Heart right ventricle (tissue), 16 donors: ENCODE data around the gene KLF13. TPM values are rescaled to one million over a fixed set of nuclear protein-coding genes. Genes with fewer than 3 reads are reported as not detected.

Source experiments
- ATAC-seq, 8 donors: fragments of 200-7000 bp; cut with Tn5 transposase; one replicate each; pipeline ENCODE4 v1.9.1; 2020; ENCODE audit warnings: mild to moderate bottlenecking in 8 of 8, moderate library complexity in 8 of 8, moderate number of reproducible peaks in 1 of 8
- DNase-seq, 2 donors: peaks; one replicate each; pipeline ENCODE4 v3.0.0-alpha.2; 2020
- H3K27ac ChIP-seq, 10 donors: fragments of 200-600 bp; sonication (generic) in 2 of 10; one replicate each; pipeline versions ENCODE4 v1.5.0 to v1.8.0; 2020 to 2022; ENCODE audit warnings: mild to moderate bottlenecking in 3 of 10
- H3K27me3 ChIP-seq, 7 donors: fragments of 200-600 bp; one replicate each; pipeline ENCODE4 v1.8.0; 2021 to 2022; ENCODE audit warnings: mild to moderate bottlenecking in 2 of 7
- H3K36me3 ChIP-seq, 9 donors: fragments of 200-600 bp; sonication (generic) in 1 of 9; one replicate each; pipeline versions ENCODE4 v1.5.0 to v1.8.0; 2020 to 2022; ENCODE audit warnings: mild to moderate bottlenecking in 2 of 9
- H3K4me1 ChIP-seq, 9 donors: fragments of 200-600 bp; sonication (generic) in 1 of 9; one replicate each; pipeline versions ENCODE4 v1.5.0 to v1.8.0; 2020 to 2022; ENCODE audit warnings: mild to moderate bottlenecking in 4 of 9
- H3K4me3 ChIP-seq, 10 donors: fragments of 200-600 bp; sonication (generic) in 2 of 10; one replicate each; pipeline versions ENCODE4 v1.5.0 to v1.8.0; 2020 to 2022; ENCODE audit warnings: mild to moderate bottlenecking in 7 of 10, moderate library complexity in 2 of 10
- H3K9me3 ChIP-seq, 11 donors: fragments of 200-600 bp in 10 of 11; sonication (generic) in 2 of 11; one replicate each; pipeline versions ENCODE4 v1.5.0 to v1.8.0; 2013 to 2022; ENCODE audit warnings: mild to moderate bottlenecking in 2 of 11, control low read depth in 1 of 11, moderate library complexity in 1 of 11
- CTCF ChIP-seq, 9 donors: fragments of 200-600 bp; sonication (generic) in 2 of 9; IDR thresholded peaks; one replicate each; pipeline versions ENCODE4 v1.5.0 to v1.8.0; 2021 to 2022; ENCODE audit warnings: antibody characterized with exemption in 9 of 9, mild to moderate bottlenecking in 5 of 9, moderate library complexity in 1 of 9
- WGBS, 2 donors: extraction: QIAGEN DNeasy Blood & Tissue Kit; methylation state at CpG; one replicate each; pipeline ENCODE4 v1.1.7; 2013; ENCODE audit warnings: inconsistent platforms in 1 of 2; 5-methylcytosine and 5-hydroxymethylcytosine counted together
- intact Hi-C, 10 donors: fragments of 100-400 bp; cut with DNase I; formaldehyde crosslinking; loops; one replicate each; pipeline versions ENCODE4 v1.11.1 to v1.14.2; 2022
- polyA plus RNA-seq, 2 donors: library from polyadenylated mRNA; stranded (reverse); fragments of 200-250 nt; gene quantifications; one replicate each; pipeline ENCODE4 v1.2.3, GENCODE V29; 2013
- total RNA-seq, 10 donors: library from RNA; stranded (reverse); fragmentation: NEBNext Ultra II Directional in 3 of 10; extraction: Animal tissue kit (Norgen Biotek cat#: 25700) in 3 of 10; gene quantifications; one replicate each; pipeline versions ENCODE4 v1.2.1 to v1.2.4, GENCODE V29; 2021 to 2023
- donor health status: Arrhythmogenic right ventricular cardiomyopathy.
- donor health status: ischemic (EF 13 %, LVEDD 7.1; RV severe dilation, severe dysfunction).
- donor health status: healthy with polysubstance abuse.
- donor health status: DM: no; HTN: yes; CAD: no.
- donor health status: DM: no; HTN: no; CAD: no.
- donor health status: ischemic (EF 25% LVEDD 6.9; RV normal size, moderate dysfunction).
- donor health status: ischemic (EF 25% LVEDD 5.7; RV mildly dilated, moderate dysfunction).
- donor health status: healthy.
- donor health status: DM: yes; HTN: yes; CAD: no.
- donor health status: Ischemic cardiomyopathy.
- donor health status: ischemic (EF 35%, LVEDD 5.7; RV mildly dilated, moderate dysfunction).
- donor health status: nonischemic (EF 11% LVEDD 7.7; RV severe dilation, severe dysfunction).
- donor health status: DM: yes; HTN: yes; CAD: no.
- donor health status: PGD.
- donor health status: ischemic (EF 29% LVEDD 5.4; RV normal size, mild dysfunction).
- donor health status: nonischemic (EF 23%, LVEDD 6.1; RV moderate dilation, normal function).

Gene KLF13
- total and polyA plus RNA-seq, 12 donors: 28.4 to 101 (median 45.0) TPM

DNA sequence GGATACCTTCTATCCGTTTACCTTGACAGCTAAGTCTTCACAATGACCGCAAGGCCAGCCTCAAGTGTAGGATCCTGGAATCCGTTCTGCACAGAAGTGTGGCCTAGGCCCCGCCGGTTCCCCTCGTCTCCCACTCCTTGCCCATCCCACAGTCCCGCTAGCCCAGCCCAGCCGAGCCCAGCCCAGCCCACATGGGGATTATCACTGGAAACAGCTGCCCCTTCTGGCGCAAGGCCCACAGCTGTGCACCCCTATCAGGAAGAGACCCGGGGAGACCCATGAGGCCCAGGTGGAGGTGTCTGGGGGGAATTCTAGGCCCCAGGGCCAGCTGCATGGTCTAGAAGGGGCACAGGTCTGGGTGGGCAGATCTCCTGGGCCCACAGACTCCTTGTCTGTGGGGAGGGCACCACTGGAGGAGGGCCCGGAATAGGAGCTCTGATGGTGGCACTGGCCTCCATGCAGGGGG lies 27.9 kb upstream of the KLF13 start:
- intact Hi-C loops: no loop called here
- no peak for TF ChIP-seq CTCF (IDR thresholded peaks at IDR 0.05)
- 89 to 92% methylated on average over 11 of the region's 11 CpGs for WGBS, 2 donors
- Histone ChIP-seq H3K4me3 (no peak overlapping the region), H3K36me3 (no peaks in the 10 kb centered on the region), H3K4me1 (peaks cover 0 to 51% (median 42%) of the 10 kb centered on the region in 9 donors), H3K27ac (no peak overlapping the region), H3K27me3 (no peaks in the 10 kb centered on the region), H3K9me3 (no peaks in the 10 kb centered on the region)
- ATAC-seq: no peak
- DNase-seq: peak in 1 of 2 donors; percentile 3

DNA sequence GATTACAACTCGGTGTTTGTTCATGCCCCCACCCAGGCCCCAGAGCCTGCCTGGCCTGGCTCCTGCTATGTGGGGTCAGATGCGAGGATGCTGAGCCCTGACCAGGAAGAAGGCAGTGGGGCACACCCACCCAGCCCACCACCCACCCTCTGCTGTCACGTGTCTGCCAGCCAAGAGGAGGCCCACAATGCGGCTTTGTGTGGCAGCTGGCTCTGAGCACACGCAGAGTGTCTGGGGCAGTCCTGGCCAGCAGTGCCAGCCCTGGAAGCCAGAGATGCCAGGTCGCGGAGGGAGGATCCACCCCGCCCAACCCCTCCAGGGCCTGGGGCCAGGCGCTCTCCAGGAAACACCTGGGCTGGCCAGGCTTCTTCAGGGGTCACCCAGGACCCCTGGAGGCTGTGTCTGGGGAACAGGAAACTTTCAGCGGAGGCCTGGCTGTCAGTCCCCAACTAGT lies 26.4 kb upstream of the KLF13 start:
- DNase-seq: peak in 1 of 2 donors; percentile 8
- Histone ChIP-seq H3K9me3 (no peaks in the 10 kb centered on the region), H3K27ac (peak overlapping the region in 2 of 10 donors; percentile 8 to 9), H3K4me3 (no peak overlapping the region), H3K27me3 (no peaks in the 10 kb centered on the region), H3K36me3 (no peaks in the 10 kb centered on the region), H3K4me1 (peaks cover 0 to 64% (median 49%) of the 10 kb centered on the region in 9 donors)
- intact Hi-C loops: loop anchor here in 5 of 10 donors (5.0 to 10.0 kb wide), 4 partner anchors 58 to 83 kb away; no protein-coding TSS in a partner anchor
- 53 to 59% methylated on average over 10 of the region's 10 CpGs for WGBS, 2 donors
- peak in 7 of 8 donors; percentile 34 to 72 (median 54) for ATAC-seq
- no peak for TF ChIP-seq CTCF (IDR thresholded peaks at IDR 0.05)

DNA sequence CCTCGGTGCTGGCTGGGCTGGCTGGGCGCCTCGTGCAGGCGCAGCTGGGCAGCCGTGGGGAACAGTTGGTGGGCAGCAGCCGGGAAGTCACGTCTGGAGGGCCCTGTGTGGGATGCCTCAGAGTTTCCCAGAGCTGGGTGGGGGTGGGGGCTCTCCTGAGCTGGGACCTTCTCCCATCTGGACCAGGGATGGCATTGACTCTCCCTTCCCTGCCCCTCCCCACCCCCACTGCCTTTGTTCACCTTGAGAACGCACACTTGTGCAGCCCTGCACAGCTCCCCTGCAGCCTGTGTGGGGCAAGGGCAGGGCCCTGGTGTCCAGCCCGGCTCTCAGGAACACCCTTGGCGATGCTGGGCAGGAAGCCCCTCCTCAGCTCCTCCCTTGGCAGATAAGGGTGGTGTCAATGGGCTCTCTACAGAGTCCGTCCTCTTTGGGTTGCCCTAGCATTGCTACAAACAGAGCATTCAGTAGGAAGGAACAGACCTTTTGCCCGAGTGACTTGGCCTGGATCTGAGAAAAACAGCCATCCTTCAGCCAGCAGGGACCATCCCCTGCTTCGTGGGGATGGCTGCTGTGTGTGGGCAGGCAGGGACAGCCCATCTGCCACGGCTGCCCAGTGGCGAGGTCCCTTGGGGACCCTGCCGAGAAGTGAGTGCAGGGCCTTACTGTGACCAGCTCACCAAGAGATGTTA lies 25.5 kb upstream of the KLF13 start:
- H3K4me1 ChIP-seq: peaks cover 0 to 72% (median 58%) of the 10 kb centered on the region in 9 donors
- H3K4me3 ChIP-seq: no peak overlapping the region
- peak overlapping the region in 2 of 10 donors; percentile 13 to 36 for H3K27ac ChIP-seq
- TF ChIP-seq CTCF (IDR thresholded peaks at IDR 0.05): no peak
- H3K9me3 ChIP-seq: no peaks in the 10 kb centered on the region
- DNase-seq: peak in 1 of 2 donors; percentile 5
- 61 to 68% methylated on average over 16 of the region's 16 CpGs for WGBS, 2 donors
- intact Hi-C loops: loop anchor here in 5 of 10 donors (5.0 to 10.0 kb wide), 4 partner anchors 59 to 84 kb away; no protein-coding TSS in a partner anchor
- H3K27me3 ChIP-seq: no peaks in the 10 kb centered on the region
- no peaks in the 10 kb centered on the region for H3K36me3 ChIP-seq
- ATAC-seq: peak in 3 of 8 donors; percentile 7 to 18 (median 18)

GRCh38 chr15:31301673-31301990 lies 25.0 kb upstream of the KLF13 start:
- H3K4me3 ChIP-seq: no peak overlapping the region
- WGBS, 2 donors: 43 to 54% methylated on average over 4 of the region's 4 CpGs
- H3K4me1 ChIP-seq: peaks cover 0 to 72% (median 63%) of the 10 kb centered on the region in 9 donors
- no peaks in the 10 kb centered on the region for H3K36me3 ChIP-seq
- H3K27me3 ChIP-seq: no peaks in the 10 kb centered on the region
- ATAC-seq: no peak
- H3K27ac ChIP-seq: peak overlapping the region in 2 of 10 donors; percentile 13 to 36
- intact Hi-C loops: loop anchor here in 5 of 10 donors (5.0 to 10.0 kb wide), 4 partner anchors 59 to 84 kb away; no protein-coding TSS in a partner anchor
- no peak for TF ChIP-seq CTCF (IDR thresholded peaks at IDR 0.05)
- DNase-seq: peak in 1 of 2 donors; percentile 23
- no peaks in the 10 kb centered on the region for H3K9me3 ChIP-seq
